Hepatocyte (in vitro differentiated cells): ENCODE data around the gene HS3ST4. TPM values are rescaled to one million over a fixed set of nuclear protein-coding genes. Genes with fewer than 3 reads are reported as not detected.

Experiments
- DNase-seq: peaks from one replicate; pipeline ENCODE4 v3.0.0-alpha.2; 2016; ENCODE audit warnings: low spot score
- H2AFZ ChIP-seq: fragments of 200-600 bp; sonication (generic); 2 replicates; pipeline ENCODE4 v1.6.0; 2016; ENCODE audit warnings: antibody characterized with exemption, mild to moderate bottlenecking
- H3K27ac ChIP-seq: fragments of 200-600 bp; sonication (generic); 2 replicates; pipeline ENCODE4 v1.5.1; 2016; ENCODE audit warnings: mild to moderate bottlenecking
- H3K27me3 ChIP-seq: fragments of 200-600 bp; sonication (generic); 2 replicates; pipeline ENCODE4 v1.6.1; 2016
- H3K36me3 ChIP-seq: fragments of 200-600 bp; sonication (generic); replicated peaks from 2 replicates; pipeline ENCODE4 v1.5.1; 2016; ENCODE audit warnings: low read depth; ENCODE audit not compliant: insufficient read depth
- H3K4me1 ChIP-seq: fragments of 200-600 bp; sonication (generic); 2 replicates; pipeline ENCODE4 v1.5.1; 2016; ENCODE audit warnings: mild to moderate bottlenecking, moderate library complexity; ENCODE audit not compliant: insufficient read depth
- H3K4me2 ChIP-seq: fragments of 200-600 bp; sonication (generic); 2 replicates; pipeline ENCODE4 v1.6.0; 2016
- H3K4me3 ChIP-seq: fragments of 200-600 bp; sonication (generic); 2 replicates; pipeline ENCODE4 v1.5.1; 2016; ENCODE audit warnings: mild to moderate bottlenecking
- H3K79me2 ChIP-seq: fragments of 200-600 bp; sonication (generic); 2 replicates; pipeline ENCODE4 v1.6.0; 2017; ENCODE audit warnings: mild to moderate bottlenecking
- H3K9me2 ChIP-seq: fragments of 200-600 bp; sonication (generic); replicated peaks from 2 replicates; pipeline ENCODE4 v1.6.0; 2017; ENCODE audit warnings: mild to moderate bottlenecking; ENCODE audit not compliant: insufficient read depth
- H3K9me3 ChIP-seq: fragments of 200-600 bp; sonication (generic); 2 replicates; pipeline ENCODE4 v1.5.1; 2016; ENCODE audit warnings: low read depth, mild to moderate bottlenecking
- H4K20me1 ChIP-seq: fragments of 200-600 bp; sonication (generic); 2 replicates; pipeline ENCODE4 v1.6.0; 2016; ENCODE audit warnings: mild to moderate bottlenecking; ENCODE audit not compliant: insufficient read depth, poor library complexity, severe bottlenecking
- CTCF ChIP-seq: fragments of 200-600 bp; sonication (generic); IDR thresholded peaks from 2 replicates; pipeline ENCODE4 v1.5.1; 2016; ENCODE audit warnings: antibody characterized with exemption, mild to moderate bottlenecking; ENCODE audit not compliant: poor library complexity
- EZH2 ChIP-seq: fragments of 200-600 bp; sonication (generic); IDR thresholded peaks from 2 replicates; pipeline ENCODE4 v1.6.1; 2016; ENCODE audit warnings: antibody characterized with exemption, mild to moderate bottlenecking, borderline replicate concordance
- EZH2phosphoT487 ChIP-seq: fragments of 200-600 bp; sonication (generic); IDR thresholded peaks from one replicate; pipeline ENCODE4 v1.6.1; 2018; ENCODE audit warnings: antibody characterized with exemption, mild to moderate bottlenecking, low read depth, moderate library complexity; ENCODE audit not compliant: unreplicated experiment, severe bottlenecking
- WGBS: methylation state at CpG from one replicate; pipeline ENCODE4 v1.1.6; 2016; ENCODE audit warnings: low lambda C conversion rate; ENCODE audit errors: missing lambda C conversion rate; 5-methylcytosine and 5-hydroxymethylcytosine counted together
- polyA plus RNA-seq: library from polyadenylated mRNA; unstranded; fragments of >200 nt; fragmentation: Nextera tagmentation; extraction: Ambion mirVana; gene quantifications from 2 replicates; pipeline ENCODE4 v1.2.1, GENCODE V29; 2016
- total RNA-seq: library from RNA; depleted of rRNA; stranded (reverse); fragments of >200 nt; gene quantifications from 2 replicates; pipeline ENCODE4 v1.2.3, GENCODE V29; 2014

The HS3ST4 gene
- total and polyA plus RNA-seq, 2 experiments from 2014 or later = 2.0 to 3.1 TPM

GRCh38 chr16:25988084-25988483 is 296.3 kb downstream of the HS3ST4 start:
- 76% methylated on average over 6 of the region's 6 CpGs for WGBS
- DNase-seq = no peak

GRCh38 chr16:25988882-25989281 is 297.1 kb downstream of the HS3ST4 start:
- H3K79me2 ChIP-seq = no peaks in the 10 kb centered on the region
- H3K9me3 ChIP-seq = no peaks in the 10 kb centered on the region
- no peak for DNase-seq
- no peaks in the 10 kb centered on the region for H4K20me1 ChIP-seq
- H3K4me2 ChIP-seq = no peak overlapping the region
- H3K27me3 ChIP-seq = no peaks in the 10 kb centered on the region
- no peak overlapping the region for H3K4me3 ChIP-seq
- no peaks in the 10 kb centered on the region for H3K36me3 ChIP-seq
- H3K4me1 ChIP-seq = no peaks in the 10 kb centered on the region
- H3K9me2 ChIP-seq = no peaks in the 10 kb centered on the region
- H3K27ac ChIP-seq = no peak overlapping the region
- no peak overlapping the region for H2AFZ ChIP-seq
- TF ChIP-seq EZH2phosphoT487 (no peak), EZH2 (no peak), CTCF (no peak)
- WGBS = 72% methylated on average over 7 of the region's 7 CpGs

More at GRCh38 chr16:25988084-25988483, 296.3 kb downstream of the HS3ST4 start:
- no peak overlapping the region for H3K27ac ChIP-seq
- H2AFZ ChIP-seq = no peak overlapping the region
- H3K27me3 ChIP-seq = no peaks in the 10 kb centered on the region
- H3K36me3 ChIP-seq = no peaks in the 10 kb centered on the region
- no peaks in the 10 kb centered on the region for H4K20me1 ChIP-seq
- no peak overlapping the region for H3K4me2 ChIP-seq
- TF ChIP-seq EZH2phosphoT487 (no peak), CTCF (no peak), EZH2 (no peak)
- no peak overlapping the region for H3K4me3 ChIP-seq
- no peaks in the 10 kb centered on the region for H3K4me1 ChIP-seq
- H3K9me3 ChIP-seq = no peaks in the 10 kb centered on the region
- no peaks in the 10 kb centered on the region for H3K79me2 ChIP-seq
- H3K9me2 ChIP-seq = no peaks in the 10 kb centered on the region

- 49% methylated on average over 2 of the region's 2 CpGs for WGBS
Measured at GRCh38 chr16:25996052-25996451, 304.3 kb downstream of the HS3ST4 start.

More at GRCh38 chr16:25996052-25996451, 304.3 kb downstream of the HS3ST4 start:
- Histone ChIP-seq H3K36me3 (no peaks in the 10 kb centered on the region), H2AFZ (no peak overlapping the region), H3K4me1 (no peaks in the 10 kb centered on the region), H3K27ac (no peak overlapping the region), H3K79me2 (no peaks in the 10 kb centered on the region), H3K27me3 (no peaks in the 10 kb centered on the region), H3K9me3 (no peaks in the 10 kb centered on the region), H3K4me3 (no peak overlapping the region), H3K9me2 (no peaks in the 10 kb centered on the region), H4K20me1 (no peaks in the 10 kb centered on the region), H3K4me2 (no peak overlapping the region)
- no peak for DNase-seq
- TF ChIP-seq CTCF = no peak
- TF ChIP-seq EZH2phosphoT487 = no peak
- no peak for TF ChIP-seq EZH2
